ENCODE results near the gene MEGF6. TPM values are rescaled to one million over a fixed set of nuclear protein-coding genes. Genes with fewer than 3 reads are reported as not detected.

The MEGF6 gene
- total RNA-seq, 1 donor from 2014 or later: 33.3 TPM

DNA sequence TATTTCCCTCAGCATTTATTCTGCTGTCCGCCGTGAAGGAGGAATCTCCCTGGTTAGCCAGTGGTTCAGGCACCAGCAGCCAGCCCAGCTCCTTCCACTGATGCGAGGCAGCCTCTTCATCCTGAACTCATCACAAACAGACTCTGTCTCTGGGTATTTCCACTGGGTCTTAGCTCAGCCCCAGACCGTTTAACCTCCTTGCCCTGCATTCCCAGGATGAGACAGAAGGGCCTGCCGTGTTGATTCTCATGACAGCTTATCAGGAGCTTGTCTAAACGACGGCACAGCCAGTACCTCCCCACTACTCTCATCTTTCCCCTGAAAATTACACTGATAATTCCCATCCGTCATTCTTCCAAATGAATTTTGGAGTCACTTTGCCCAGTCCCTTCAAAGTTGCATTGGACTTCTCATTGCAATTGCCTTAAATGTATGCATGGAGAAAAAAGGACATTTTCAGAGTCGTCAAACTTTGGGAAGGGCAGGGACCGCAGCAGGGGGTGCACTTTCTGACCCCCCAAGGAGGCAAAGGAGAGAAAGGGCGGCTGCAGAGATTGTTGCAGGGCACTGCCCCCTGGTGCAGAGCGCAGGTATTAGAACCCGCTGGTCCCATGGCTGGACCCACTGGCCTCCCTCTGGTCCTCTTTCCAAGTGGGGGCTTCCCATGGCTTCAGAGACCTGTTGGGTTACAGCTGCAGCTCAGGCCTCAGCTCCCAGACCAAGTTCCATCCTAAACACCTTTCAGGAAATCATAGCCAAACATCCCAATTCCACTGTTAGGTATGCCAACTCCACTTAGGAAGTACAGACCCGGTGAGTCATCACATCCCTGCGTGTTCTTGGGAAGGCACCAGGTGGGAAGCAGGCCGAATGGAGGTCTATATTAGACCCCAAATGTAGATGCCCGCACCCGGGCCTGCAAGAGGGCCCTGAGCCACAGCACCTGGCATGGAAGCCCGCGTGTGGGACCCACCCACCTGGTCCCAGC lies 3.7 kb upstream of the MEGF6 start:
- DNase-seq (ENCODE audit: low read depth): no peak
- TF ChIP-seq CTCF (conservative IDR thresholded peaks at IDR 0.05; ENCODE audit: low read depth, low read length): peak; percentile 67
- H3K4me3 ChIP-seq (ENCODE audit: low read depth, low read length): no peak overlapping the region

DNA sequence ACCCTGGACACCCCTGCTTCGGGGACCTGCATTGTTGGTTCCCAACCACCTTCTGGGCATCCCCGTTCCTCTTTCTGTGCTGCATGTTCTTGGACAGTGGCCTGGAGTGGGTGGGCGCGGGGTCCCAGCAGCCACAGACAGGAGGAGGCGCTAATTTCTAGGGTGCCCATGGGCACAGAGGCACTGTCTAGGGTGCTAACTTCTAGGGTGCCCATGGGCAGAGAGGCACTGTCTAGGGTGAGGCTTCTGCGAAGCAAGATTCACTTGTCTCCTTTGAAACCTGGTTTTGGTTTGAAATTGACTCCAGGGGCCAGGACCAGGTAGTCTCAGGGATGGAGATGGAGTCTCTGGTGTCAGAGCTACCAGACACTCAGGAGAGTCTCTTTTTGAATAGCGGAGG lies 815 bp upstream of the MEGF6 start:
- no peak overlapping the region for H3K4me3 ChIP-seq (ENCODE audit: low read depth, low read length)
- DNase-seq (ENCODE audit: low read depth): no peak
- no peak for TF ChIP-seq CTCF (conservative IDR thresholded peaks at IDR 0.05; ENCODE audit: low read depth, low read length)

GRCh38 chr1:3610527-3611169 lies 660 bp downstream of the MEGF6 start:
- no peak overlapping the region for H3K4me3 ChIP-seq (ENCODE audit: low read depth, low read length)
- TF ChIP-seq CTCF (conservative IDR thresholded peaks at IDR 0.05; ENCODE audit: low read depth, low read length): no peak
- no peak for DNase-seq (ENCODE audit: low read depth)

DNA sequence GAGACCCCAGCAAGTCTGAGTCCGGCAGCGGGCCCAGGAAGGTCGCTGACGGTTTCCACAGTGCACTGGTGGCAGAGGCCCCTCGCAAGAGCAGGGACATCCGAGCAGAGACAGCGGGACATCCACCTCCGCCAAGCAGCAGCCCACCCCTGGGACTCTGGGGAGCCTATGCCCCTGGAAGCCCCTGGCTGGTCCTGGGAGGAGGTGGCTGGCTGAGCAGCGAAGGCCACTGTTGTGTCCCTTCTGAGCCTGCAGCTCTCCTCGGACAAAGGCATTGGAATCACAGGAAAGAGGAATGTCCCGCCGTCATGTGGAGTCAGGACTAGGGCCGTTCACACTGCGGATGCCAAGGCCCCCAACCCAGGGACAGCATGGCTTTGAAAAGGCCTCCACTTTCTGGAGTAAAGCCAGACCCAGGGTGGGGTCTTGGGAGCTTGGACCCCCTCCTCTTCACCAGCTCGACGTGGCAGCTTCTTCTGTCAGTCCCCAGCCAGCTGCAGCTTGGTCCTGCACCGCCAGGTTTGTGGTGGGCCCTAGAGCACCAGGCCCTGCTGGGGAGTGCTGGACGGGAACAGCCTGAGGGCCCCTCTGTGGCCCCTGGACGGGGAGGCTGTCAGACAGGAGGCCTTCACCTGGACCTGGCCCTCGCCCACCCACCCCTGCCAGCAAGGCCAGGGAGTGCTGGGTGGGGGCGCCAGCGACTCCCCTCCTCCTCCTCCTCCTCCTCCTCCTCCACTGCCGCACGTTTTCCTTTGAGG lies 1.4 kb downstream of the MEGF6 start:
- TF ChIP-seq CTCF (conservative IDR thresholded peaks at IDR 0.05; ENCODE audit: low read depth, low read length): no peak
- no peak for DNase-seq (ENCODE audit: low read depth)
- no peak overlapping the region for H3K4me3 ChIP-seq (ENCODE audit: low read depth, low read length)

GRCh38 chr1:3609016-3609768 lies 2.1 kb downstream of the MEGF6 start:
- H3K4me3 ChIP-seq (ENCODE audit: low read depth, low read length): no peak overlapping the region
- DNase-seq (ENCODE audit: low read depth): no peak
- TF ChIP-seq CTCF (conservative IDR thresholded peaks at IDR 0.05; ENCODE audit: low read depth, low read length): no peak

DNA sequence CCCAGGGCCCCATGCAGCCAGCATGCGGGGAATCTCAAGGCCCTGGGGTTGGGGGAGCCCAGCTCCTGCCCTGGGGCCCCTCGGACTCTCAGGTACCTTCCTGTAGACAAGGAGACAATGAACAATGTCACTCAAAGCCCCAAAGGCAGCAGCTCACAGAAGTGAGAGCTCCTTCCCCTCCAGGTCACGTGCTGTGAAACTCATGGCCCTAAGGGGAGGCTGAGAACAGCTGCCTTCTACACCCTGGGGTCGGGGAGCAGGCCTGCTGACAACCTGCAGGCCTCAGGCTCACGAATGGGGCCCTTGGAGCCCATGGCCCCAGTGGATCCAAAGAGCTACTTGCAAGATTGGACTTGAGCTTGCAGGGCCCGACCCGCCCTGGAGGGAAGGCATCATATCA lies 3.2 kb downstream of the MEGF6 start:
- TF ChIP-seq CTCF (conservative IDR thresholded peaks at IDR 0.05; ENCODE audit: low read depth, low read length): no peak
- no peak for DNase-seq (ENCODE audit: low read depth)
- no peak overlapping the region for H3K4me3 ChIP-seq (ENCODE audit: low read depth, low read length)

Data from epithelial cell of proximal tubule (primary cell).